Measurements from ENCODE around the gene C1orf159. TPM values are rescaled to one million over a fixed set of nuclear protein-coding genes. Genes with fewer than 3 reads are reported as not detected.

C1orf159 gene
- total and polyA plus RNA-seq, 9 of the 15 experiments (the other 6 are each of a cell fraction or from before 2014, with no cell fraction given): 0.28 to 54.9 (median 10.6) TPM

- TF ChIP-seq E2F8 (IDR thresholded peaks at IDR 0.05; ENCODE audit: low read depth, partially characterized antibody) (peak; percentile 84), EHMT2 (IDR thresholded peaks at IDR 0.05) (no peak), CHCHD3 (CRISPR knock-in tag; IDR thresholded peaks at IDR 0.05) (no peak), ATF6 (CRISPR knock-in tag; IDR thresholded peaks at IDR 0.05) (no peak), NFRKB (IDR thresholded peaks at IDR 0.05; ENCODE audit: low read depth) (no peak), BHLHE40 (IDR thresholded peaks at IDR 0.05; ENCODE audit: low read length) (no peak), PREB (CRISPR knock-in tag; IDR thresholded peaks at IDR 0.05) (no peak), ARID3B (CRISPR knock-in tag; IDR thresholded peaks at IDR 0.05; ENCODE audit: borderline replicate concordance) (no peak), PHB (CRISPR knock-in tag; IDR thresholded peaks at IDR 0.05) (no peak), ETV1 (tag; conservative IDR thresholded peaks at IDR 0.05; ENCODE audit: low read depth) (no peak), TSC22D4 (tag; IDR thresholded peaks at IDR 0.05) (no peak), IRF1 (CRISPR knock-in tag; IDR thresholded peaks at IDR 0.05; ENCODE audit: borderline replicate concordance) (no peak), E2F3 (CRISPR knock-in tag; IDR thresholded peaks at IDR 0.05) (0 out of 2 replicates have a peak, but pooled peaks have one; percentile 27), ZNF165 (CRISPR knock-in tag; IDR thresholded peaks at IDR 0.05; ENCODE audit: borderline replicate concordance) (no peak), HDGF (IDR thresholded peaks at IDR 0.05) (no peak), SMARCA4 (IDR thresholded peaks at IDR 0.05) (no peak)
Measured at GRCh38 chr1:1033009-1033587, 82.8 kb downstream of the C1orf159 start (continued).
